C4-2B (cell line): Measurements from ENCODE around the gene GGA2.

Experiments used
- CTCF ChIP-seq: fragments of 450-650 bp; conservative IDR thresholded peaks from 2 replicates; pipeline ENCODE4 v1.5.1; 2017; ENCODE audit warnings: mild to moderate bottlenecking
- ZFX ChIP-seq: fragments of 450-650 bp; IDR thresholded peaks from 2 replicates; pipeline ENCODE4 v1.6.1; 2017

- TF ChIP-seq CTCF (no peak), ZFX (no peak)
Observed at GRCh38 chr16:23511731-23512130, 1.4 kb upstream of the GGA2 start.
